Transverse colon (tissue), 4 donors: ENCODE data around the gene ABCB11.

Experiments used
- EP300 ChIP-seq: sonication (generic); formaldehyde crosslinking; IDR thresholded peaks from one replicate; pipeline ENCODE4 v1.6.1; 2017; ENCODE audit warnings: antibody characterized with exemption, low read depth
- POLR2A ChIP-seq: fragments of 450-650 bp; IDR thresholded peaks from one replicate; pipeline ENCODE4 v1.6.1; 2016; ENCODE audit warnings: antibody characterized with exemption, mild to moderate bottlenecking, moderate library complexity
- POLR2AphosphoS5 ChIP-seq, 3 donors: sonication (generic); formaldehyde crosslinking; IDR thresholded peaks; one replicate each; pipeline ENCODE4 v1.6.1; 2016; ENCODE audit warnings: antibody characterized with exemption in 3 of 3
- TF ChIP-seq, protein P1 (sequence below), 5 experiments: fragments of 200-600 bp in 3 of 5; fragments of 450-650 bp in 2 of 5; sonication (generic) in 3 of 5; IDR thresholded peaks; 1 replicate in 2 of 5; 2 replicates in 3 of 5; pipeline ENCODE4 v1.5.1; 2016 to 2017; ENCODE audit warnings: antibody characterized with exemption in 5 of 5, inconsistent platforms in 3 of 5, mild to moderate bottlenecking in 2 of 5, moderate library complexity in 1 of 5

- TF ChIP-seq POLR2A (no peak), EP300 (no peak), POLR2AphosphoS5 (IDR thresholded peaks at IDR 0.05) (no peak)
- TF ChIP-seq, protein P1, sequence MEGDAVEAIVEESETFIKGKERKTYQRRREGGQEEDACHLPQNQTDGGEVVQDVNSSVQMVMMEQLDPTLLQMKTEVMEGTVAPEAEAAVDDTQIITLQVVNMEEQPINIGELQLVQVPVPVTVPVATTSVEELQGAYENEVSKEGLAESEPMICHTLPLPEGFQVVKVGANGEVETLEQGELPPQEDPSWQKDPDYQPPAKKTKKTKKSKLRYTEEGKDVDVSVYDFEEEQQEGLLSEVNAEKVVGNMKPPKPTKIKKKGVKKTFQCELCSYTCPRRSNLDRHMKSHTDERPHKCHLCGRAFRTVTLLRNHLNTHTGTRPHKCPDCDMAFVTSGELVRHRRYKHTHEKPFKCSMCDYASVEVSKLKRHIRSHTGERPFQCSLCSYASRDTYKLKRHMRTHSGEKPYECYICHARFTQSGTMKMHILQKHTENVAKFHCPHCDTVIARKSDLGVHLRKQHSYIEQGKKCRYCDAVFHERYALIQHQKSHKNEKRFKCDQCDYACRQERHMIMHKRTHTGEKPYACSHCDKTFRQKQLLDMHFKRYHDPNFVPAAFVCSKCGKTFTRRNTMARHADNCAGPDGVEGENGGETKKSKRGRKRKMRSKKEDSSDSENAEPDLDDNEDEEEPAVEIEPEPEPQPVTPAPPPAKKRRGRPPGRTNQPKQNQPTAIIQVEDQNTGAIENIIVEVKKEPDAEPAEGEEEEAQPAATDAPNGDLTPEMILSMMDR (IDR thresholded peaks at IDR 0.05) = no peak
Measured at GRCh38 chr2:168974428-168974827, 56.7 kb downstream of the ABCB11 start.
